GM15510 (cell line): Measurements from ENCODE around the gene CHST11.

ENCODE experiments used
- POLR2A ChIP-seq: IDR thresholded peaks from 3 replicates; pipeline ENCODE4 v1.6.1; 2011; ENCODE audit warnings: borderline replicate concordance; ENCODE audit not compliant: insufficient read length; ENCODE audit errors: extremely low read depth

CHST11 gene

DNA sequence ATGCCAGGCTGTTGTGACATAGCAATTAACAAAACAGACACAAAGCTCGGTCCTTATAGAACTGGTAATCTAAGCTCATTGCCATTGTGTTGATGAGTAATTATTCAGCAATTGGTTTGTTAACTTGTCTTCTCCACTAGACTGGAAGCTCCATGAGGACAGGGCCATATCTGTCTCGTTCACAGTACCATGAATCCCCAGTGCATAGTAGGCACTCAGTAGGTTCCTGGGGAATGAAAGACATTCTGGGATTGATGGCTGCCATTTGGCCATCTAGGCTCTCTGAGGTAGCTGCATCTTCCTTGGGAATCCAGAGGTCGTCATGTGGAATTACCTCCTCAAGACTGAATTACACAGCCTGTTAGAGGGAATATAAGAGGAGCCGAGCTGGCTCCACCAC is 177.3 kb downstream of the CHST11 start:
- no peak for TF ChIP-seq POLR2A

DNA sequence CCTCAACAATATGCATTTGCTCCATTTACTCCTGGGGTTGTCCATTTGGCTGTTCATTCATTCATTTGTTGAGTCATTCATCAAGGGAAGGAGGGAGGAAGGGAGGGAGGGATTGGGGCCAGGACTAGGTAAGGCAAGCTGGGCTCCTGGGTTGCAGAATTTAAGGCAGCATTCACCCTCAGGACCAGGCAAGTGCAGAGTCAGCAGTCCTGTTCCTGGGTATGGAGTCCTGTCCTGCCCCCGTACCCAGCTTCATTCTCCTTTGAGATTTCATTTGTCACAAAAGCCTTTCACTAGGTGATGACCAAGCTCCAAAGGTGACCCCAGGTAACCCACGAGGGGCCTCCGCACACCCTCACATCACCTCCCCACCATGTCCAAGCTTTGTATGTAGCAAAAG is 178.1 kb downstream of the CHST11 start:
- no peak for TF ChIP-seq POLR2A

DNA sequence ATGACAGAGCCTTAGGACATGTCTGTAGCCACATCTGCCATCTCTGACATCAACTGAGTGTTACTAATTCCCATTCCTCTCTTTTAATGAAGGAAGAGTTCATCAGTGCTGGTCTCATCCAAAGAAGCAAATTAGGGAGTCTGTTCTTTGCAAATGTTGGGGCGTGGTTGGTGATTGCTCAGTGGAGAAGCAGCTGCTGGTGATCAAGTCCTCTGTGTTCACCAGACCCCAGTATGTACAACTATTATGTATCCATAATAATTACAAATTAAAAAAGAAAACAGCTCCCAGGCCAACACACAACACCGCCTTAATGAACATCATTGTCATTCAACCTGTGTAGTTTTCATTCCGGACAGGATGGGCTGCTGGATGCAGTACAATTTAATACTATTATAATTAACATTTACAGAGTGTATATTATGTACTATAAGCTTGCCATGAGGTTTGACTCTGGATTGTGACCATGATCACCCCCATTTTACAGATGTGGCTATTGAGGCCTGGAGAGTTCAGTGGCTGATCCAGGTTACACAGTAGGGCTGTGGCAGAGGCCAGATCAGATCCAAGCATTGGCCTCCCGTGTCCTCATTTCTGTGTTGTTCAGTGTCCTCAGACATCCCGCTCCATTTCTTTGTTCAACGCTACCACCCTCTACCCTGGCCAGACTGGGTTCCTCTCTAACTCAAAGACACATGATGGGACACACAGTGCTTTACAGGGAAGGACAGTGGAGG is 179.0 kb downstream of the CHST11 start:
- TF ChIP-seq POLR2A = no peak

DNA sequence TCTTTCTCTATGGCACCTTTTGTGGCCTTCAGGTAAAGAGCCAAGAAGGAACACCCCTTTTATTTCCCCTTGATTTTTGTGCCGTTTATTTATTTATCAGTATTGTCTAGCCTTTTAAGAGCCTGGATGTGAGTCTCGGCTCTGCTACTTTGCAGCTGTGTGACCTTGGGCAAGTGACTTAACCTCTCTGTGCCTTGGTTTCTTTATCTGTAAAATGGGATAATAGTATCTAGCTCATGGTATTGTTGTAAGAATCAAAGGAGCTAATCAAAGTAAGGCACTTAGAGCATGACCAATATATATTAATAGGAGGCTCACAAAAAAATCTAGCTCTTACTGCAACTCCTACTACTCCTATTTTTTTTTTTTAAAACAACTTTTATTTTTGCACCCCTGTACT is 179.7 kb downstream of the CHST11 start:
- TF ChIP-seq POLR2A = no peak

DNA sequence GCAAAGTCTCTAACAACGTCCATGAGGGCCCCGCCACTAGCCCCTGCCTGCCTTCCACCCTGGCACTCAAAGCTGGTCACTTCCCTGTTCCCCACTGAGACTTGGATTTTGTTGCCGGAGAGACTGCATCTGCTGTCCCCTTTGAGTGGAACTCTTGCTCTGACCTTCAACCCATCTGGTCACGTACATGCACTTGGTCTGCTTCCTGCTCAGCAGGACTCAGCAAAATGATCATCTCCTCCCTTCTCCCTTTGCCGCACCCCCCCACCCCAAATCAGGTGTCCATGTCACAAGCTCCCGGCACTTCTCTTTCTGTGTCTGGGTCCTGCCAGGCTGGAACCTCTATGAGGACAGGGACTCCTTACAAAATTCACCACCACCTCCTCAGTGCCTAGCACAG is 180.9 kb downstream of the CHST11 start:
- no peak for TF ChIP-seq POLR2A

DNA sequence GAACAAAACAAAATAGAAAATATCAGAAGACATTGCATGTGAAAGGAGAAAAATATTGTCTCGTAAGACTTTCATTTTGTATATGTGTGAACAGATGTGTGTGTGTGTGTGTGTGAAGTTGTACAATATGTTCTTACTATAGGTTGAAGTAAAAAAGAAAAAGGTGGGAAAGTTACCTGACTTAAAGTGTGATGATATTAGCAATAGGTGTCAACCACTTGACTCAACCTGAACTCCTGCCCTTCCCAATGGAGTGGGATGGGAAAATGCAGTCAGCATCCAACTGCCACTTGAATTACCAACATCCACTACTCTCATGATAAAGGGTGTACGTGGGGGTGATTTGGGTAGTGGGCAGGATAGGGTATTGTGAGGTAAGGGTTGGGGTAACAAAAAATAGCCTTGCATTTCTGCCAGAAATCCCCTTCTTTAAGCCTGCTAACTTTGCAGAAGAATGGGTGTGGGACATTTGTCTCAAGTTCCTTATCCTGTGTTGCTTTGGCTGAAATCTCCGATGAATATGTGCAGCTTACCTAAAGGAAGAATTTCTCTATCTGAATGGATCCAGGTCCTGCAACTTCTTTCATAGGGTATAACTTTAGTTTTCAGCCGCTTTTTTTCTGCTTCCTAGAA is 181.6 kb downstream of the CHST11 start:
- TF ChIP-seq POLR2A = no peak

DNA sequence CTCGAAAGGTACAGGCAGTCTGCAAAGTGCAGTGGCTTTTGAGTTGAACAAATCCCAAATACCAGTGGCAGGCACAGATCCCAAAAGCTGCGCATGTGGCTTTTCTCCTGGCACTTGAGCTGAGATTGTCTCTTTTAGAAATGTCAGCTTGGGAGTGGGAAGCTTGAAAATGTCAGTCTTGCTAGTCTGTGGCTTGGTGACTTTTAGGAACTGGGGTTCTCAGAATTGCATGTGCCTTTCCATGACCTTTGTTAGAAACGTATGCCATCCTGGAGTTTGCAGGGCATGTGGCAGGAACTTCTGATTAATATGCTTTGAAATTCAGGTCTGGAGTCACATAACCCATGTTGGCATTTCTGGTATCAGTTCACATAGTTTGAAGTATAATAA is 182.1 kb downstream of the CHST11 start:
- no peak for TF ChIP-seq POLR2A

DNA sequence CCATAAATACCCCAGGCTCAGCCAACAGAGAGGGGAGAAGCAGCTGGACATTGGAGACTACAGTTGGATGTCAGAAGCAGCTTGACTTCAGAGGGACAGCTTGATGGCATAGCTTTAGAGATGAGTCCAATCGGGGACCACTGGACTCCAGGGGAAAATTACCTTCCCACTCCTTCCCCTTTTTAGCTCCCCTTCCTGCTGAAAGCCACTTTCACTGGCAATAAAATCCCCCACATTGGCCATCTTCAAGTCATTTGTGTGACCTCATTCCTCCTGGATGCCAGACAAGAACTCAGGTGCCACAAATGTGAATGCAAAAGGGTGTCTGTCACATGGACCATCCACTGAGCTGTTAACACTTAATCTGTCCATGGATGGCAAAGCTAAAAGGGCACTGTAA is 184.2 kb downstream of the CHST11 start:
- no peak for TF ChIP-seq POLR2A

DNA sequence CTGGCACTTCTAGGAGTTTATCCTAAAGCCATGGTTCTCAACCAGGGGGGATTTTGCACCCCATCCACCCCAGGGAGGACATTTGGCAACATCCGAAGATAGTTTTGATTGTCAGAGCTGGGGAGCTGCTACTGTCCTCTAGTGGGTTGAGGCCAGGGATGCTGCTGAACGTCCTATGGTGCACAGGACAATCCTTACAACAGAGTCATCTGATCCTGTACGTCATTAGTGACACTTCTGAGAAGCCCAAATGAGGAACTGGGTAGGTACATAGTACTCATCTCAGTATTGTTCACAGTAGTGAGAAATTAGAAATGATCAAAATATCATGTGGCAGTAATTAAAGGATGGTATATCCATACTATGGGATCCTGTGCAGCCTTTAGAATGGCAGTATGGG is 185.1 kb downstream of the CHST11 start:
- TF ChIP-seq POLR2A = no peak

DNA sequence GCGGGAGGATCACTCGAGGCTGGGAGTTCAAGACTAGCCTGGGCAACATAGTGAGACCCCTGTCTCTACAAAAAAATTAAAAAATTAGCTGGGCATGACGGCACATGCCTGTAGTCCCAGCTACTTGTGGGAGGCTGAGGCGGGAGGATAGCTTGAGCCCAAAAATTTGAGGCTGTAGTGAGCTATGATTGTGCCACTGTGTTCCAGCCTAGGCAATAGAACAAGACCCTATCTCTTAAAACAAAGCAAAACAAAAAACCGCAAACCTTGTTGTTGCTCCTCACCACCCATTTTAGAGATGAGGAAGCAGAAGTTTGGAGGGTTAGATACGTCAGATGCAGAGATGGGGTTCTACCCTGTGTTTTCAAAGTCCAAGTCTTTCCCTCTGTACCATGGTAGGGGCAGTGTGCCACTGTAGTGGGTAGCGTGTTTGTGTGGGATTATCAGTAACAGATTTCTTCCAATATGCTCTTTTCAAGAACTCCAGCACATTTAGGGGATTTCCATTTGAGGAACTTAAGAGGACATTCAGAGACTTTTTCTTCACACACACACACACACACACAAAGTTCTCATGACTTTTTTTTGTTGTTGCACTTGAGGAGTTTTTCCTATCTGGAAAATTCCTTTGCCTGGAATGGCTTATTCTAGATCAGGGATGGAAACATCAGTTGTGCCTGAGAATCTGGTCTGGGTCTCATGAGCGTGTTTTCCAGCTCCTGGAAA is 186.5 kb downstream of the CHST11 start:
- no peak for TF ChIP-seq POLR2A

DNA sequence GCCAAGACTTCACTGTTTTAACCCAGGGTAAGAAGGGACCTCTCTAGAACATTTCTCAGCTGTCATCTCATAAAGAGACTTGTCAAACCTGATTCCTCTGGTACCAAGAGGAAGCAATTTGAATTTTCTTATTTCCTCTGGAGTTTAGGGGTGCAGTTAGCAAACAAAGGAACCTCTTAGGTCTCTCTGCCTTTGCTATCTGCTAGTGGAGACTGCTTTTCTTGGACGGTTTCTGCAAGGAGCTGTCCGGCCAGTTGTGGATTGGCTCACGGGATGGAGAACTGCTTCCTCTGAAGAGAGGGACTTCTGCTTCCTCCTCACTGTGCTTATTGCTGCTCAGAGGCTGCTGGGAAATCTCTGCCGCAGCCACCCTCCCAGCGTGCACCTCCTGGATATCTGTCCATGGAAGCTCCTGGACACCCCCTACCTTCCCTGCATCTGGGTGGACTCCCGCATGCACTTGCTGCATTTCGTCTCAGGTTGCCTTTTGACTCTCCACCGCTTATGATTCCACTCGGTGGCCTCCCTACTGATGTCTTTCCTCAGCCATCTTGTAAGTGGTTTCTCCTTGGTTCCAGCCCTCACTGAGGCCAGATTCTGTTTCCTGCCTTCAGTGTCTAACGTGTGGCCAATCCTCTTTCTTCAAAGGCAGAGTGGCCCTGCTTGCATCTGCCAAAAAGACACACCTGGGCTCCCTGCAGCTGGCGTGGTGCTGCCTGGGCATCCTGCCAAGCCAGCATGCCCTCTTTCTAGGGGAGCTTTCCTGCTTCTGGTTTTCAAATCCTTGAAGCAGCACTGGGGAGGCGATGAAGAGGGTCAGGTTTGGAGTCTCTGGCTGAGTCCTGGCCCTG is 187.3 kb downstream of the CHST11 start:
- no peak for TF ChIP-seq POLR2A

DNA sequence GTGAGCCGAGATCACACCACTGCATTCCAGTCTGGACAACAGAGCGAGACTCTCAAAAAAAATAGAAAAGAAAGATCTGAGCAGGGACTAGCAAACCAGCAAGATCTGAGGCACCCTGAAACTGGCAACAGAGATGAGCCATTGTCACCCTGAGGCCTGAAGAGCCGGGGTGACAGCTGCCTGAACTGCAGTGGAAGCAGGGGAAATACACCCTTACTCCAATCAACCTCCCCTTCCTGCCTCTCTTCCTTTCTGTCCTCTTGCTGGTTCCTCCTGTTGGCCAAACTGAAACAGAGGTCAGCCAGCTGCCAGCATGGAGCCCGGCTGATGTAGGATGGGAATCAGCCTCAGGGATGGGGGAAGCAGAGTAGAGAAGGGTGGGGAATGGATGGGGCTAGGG is 192.0 kb downstream of the CHST11 start:
- TF ChIP-seq POLR2A = no peak

DNA sequence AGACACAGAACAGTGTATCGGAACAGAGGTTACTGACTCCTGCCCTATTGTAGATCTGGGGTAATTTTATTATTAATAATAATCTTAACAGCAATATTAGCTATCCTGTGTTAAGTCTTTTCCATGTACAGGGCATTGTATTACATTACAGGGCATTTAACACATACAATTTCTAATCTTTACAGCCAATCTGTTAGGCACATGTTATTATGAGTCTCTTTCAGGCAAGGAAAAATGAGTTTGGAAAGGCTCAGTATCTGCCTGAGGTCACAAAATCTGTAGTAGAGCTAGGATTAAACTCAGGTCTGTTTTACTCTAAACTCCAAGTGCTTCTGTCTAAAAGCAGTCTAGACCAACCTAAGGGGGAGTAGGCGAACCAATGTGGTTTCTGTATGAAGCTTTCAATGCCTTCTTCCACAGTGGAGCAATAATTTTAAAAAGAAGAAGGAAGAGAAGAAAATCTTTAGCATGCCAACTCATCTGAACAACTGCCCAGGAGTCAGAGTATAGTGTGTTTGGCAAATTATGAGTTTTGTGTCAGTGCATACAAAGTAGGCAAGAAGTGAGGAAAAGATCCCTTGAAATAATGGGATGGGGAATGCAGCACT is 192.6 kb downstream of the CHST11 start:
- TF ChIP-seq POLR2A = no peak

DNA sequence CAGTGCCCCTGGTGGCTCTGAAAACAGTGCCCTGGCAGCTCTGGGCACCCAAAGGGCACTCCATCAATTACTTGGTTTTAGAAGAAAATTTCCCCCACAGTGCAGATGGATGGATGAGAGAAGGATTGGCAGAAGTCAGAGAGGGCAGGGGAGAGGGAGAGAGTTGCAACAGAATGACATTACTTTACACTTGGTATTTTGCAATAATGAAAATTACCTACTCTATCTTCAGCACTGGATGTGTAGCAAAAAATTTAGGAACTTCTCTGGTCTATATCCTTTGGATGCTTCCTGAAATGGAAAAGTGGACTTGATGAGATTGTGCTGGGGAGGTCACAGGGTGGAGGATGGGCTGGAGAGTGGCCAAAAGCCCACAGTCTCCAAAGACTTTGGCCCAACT is 193.2 kb downstream of the CHST11 start:
- no peak for TF ChIP-seq POLR2A
